Peyer's patch (tissue), 4 donors: ENCODE results near the gene ADGRG7.

Experiments used
- POLR2A ChIP-seq, 2 donors: fragments of 450-650 bp; IDR thresholded peaks; one replicate each; pipeline ENCODE4 v1.5.1; 2017; ENCODE audit warnings: antibody characterized with exemption in 2 of 2, mild to moderate bottlenecking in 2 of 2, moderate library complexity in 2 of 2
- TF ChIP-seq, protein P1 (sequence below), 6 experiments: fragments of 450-650 bp in 4 of 6; fragments of 200-600 bp in 2 of 6; sonication (generic) in 1 of 6; IDR thresholded peaks; one replicate each; pipeline ENCODE4 v1.5.1; 2017 to 2019; ENCODE audit warnings: antibody characterized with exemption in 6 of 6, mild to moderate bottlenecking in 3 of 6, moderate library complexity in 1 of 6

DNA sequence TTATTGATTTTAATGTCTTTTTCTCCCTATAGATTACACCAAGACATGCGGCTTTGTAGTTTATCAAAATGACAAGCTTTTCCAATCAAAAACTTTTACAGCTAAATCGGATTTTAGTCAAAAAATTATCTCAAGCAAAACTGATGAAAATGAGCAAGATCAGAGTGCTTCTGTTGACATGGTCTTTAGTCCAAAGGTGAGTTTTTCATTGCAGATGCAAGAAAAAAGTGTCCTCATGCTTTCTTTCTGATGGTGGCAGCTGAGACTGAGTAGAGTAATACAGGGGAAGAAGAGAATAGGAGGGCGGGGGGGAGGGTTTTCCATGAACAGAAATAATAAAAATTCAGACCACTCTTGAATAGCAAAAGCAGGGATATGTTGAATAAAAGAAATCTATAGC lies 36.5 kb downstream of the ADGRG7 start:
- TF ChIP-seq, protein P1, sequence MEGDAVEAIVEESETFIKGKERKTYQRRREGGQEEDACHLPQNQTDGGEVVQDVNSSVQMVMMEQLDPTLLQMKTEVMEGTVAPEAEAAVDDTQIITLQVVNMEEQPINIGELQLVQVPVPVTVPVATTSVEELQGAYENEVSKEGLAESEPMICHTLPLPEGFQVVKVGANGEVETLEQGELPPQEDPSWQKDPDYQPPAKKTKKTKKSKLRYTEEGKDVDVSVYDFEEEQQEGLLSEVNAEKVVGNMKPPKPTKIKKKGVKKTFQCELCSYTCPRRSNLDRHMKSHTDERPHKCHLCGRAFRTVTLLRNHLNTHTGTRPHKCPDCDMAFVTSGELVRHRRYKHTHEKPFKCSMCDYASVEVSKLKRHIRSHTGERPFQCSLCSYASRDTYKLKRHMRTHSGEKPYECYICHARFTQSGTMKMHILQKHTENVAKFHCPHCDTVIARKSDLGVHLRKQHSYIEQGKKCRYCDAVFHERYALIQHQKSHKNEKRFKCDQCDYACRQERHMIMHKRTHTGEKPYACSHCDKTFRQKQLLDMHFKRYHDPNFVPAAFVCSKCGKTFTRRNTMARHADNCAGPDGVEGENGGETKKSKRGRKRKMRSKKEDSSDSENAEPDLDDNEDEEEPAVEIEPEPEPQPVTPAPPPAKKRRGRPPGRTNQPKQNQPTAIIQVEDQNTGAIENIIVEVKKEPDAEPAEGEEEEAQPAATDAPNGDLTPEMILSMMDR (IDR thresholded peaks at IDR 0.05), result no peak
- no peak for TF ChIP-seq POLR2A (IDR thresholded peaks at IDR 0.05)
